ENCODE measurements around the gene ERGIC3.
"Not testable (repeated sequence)": the region's sequence is repeated elsewhere in the genome, so short reads cannot be mapped to it uniquely, and the experiment has no call there.

ERGIC3 gene

DNA sequence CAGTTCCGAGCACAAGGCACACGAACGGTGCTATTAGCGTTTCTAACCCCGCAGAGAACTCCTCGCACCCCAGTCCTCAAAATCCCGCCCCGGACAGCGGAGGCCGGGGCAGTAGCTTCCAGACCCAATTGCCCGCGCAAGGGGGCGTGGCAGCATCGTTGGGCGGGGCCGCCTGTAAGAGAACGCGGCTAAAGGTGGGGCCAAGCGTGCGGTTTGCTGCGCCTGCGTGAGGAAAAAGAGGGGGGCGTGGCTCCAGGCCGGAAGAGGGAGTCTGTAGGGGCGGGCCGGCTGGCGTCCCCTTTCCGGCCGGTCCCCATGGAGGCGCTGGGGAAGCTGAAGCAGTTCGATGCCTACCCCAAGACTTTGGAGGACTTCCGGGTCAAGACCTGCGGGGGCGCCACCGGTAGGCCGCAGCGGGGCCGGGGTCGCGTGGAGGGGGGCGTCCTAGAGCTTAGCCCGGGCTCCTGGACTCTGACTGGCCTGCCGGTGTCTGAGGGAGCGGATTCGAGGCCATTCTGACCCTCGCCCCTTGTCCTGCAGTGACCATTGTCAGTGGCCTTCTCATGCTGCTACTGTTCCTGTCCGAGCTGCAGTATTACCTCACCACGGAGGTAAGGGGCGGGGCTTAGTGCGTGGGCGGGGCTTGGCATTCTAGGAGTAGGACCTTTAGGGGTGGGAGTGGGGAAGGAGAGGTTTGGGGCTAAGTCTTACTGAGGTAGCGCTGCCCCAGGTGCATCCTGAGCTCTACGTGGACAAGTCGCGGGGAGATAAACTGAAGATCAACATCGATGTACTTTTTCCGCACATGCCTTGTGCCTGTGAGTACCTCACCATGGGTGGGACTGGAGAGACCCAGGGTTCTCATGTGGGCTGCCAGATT lies at the start of gene ERGIC3:
Gene ERGIC3 (plus strand): TSS at position 296 of the 880 bp plus-strand sequence. CDS start 20 bp downstream, at position 316.
- peak; percentile 93 for DNase-seq (ENCODE audit: low read depth)

DNA sequence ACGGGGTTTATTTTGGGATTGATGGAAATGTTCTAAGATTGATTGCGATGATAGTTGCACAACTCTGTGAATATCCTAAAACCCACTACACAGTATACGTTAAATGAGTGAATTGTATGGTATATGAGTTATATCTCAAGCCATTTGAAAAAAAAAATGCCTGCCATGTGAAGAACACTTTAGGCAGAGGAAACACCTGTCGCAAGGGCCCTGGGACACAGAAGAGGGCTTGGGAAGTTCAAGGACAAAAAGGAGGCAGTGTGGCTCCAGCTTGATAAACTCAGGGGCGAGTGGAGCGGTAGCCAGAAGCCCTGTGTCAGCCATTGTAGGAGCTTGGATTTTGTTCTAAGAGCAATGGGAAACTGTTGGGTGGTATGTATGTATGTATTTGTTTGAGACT lies 49.5 kb upstream of the ERGIC3 start:
- DNase-seq (ENCODE audit: low read depth), result no peak

DNA sequence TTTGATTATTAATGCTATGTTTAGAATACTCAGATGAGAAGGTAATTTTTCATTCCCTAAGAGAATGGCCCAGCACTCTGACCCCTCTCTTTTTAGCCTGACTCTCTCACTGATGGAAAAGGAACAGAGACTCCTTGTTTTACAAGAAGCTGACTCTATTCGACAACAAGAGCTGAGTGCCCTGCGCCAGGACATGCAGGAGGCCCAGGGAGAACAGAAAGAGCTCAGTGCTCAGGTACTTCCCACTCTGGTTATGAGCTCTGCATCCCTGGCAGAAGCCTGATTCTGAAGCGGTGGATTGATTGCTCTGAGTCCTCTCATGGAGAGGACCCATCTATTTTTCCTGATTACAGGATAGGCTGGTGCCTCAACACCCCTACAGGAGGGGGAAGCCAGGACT lies 45.4 kb upstream of the ERGIC3 start:
- no peak for DNase-seq (ENCODE audit: low read depth)

DNA sequence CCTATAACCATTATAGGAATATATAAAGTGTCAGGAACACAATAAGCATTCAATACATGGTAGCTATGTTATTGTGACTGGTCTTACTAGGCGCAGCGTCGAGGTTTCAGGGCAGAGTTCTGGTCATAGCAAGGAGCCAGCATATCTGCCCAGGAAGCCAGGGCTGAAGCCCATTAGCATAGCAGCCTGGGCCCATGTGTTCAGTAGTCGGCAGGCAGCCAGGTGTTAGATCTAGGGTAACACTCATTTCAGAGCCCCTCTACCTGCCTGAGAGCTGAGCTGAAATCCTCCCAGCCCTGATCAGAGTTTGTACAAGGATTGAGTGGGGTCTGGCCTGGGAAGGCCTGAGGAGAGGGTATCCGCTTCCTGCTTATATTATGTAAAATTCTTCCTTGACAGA lies 44.6 kb upstream of the ERGIC3 start:
- DNase-seq (ENCODE audit: low read depth), result no peak

DNA sequence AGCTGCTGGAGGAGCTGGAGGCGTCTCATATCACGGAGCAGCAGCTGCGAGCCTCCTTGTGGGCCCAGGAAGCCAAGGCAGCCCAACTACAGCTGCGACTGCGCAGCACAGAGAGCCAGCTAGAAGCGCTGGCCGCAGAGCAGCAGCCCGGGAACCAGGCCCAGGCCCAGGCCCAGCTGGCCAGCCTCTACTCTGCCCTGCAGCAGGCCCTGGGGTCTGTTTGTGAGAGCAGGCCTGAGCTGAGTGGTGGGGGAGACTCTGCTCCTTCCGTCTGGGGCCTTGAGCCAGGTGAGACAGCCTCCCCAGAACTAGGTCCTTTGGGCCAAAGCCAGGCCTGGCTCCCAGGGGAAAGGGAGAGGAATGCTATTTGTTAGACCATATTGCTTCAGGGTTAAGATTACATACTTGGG lies 44.1 kb upstream of the ERGIC3 start:
- no peak for DNase-seq (ENCODE audit: low read depth)

DNA sequence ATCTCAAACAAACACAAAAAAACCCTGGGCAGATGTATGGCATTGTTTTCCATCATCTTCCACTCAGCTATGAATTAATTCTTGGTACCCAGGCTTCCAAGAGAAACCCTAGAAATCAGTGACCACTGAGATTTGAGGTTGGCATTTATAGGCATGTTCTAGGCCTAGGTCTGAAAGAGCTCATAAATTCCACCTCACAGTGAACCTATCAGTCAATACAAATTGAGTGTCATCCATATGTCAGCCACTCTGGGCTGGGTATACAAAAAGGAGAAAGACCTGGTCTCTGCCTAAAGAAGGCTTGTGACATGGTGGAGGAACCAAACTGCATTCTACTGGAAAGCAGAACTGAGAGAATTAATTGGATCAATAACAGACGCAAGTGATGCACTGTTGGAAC lies 42.6 kb upstream of the ERGIC3 start:
- DNase-seq (ENCODE audit: low read depth), result no peak

DNA sequence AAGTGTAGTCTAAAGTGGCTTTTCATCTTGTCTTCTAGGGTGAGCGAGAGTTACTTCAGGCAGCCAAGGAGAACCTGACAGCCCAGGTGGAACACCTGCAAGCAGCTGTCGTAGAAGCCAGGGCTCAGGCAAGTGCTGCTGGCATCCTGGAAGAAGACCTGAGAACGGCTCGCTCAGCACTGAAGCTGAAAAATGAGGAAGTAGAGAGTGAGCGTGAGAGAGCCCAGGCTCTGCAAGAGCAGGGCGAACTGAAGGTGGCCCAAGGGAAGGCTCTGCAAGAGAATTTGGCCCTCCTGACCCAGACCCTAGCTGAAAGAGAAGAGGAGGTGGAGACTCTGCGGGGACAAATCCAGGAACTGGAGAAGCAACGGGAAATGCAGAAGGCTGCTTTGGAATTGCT lies 39.5 kb upstream of the ERGIC3 start:
- DNase-seq (ENCODE audit: low read depth), result no peak

DNA sequence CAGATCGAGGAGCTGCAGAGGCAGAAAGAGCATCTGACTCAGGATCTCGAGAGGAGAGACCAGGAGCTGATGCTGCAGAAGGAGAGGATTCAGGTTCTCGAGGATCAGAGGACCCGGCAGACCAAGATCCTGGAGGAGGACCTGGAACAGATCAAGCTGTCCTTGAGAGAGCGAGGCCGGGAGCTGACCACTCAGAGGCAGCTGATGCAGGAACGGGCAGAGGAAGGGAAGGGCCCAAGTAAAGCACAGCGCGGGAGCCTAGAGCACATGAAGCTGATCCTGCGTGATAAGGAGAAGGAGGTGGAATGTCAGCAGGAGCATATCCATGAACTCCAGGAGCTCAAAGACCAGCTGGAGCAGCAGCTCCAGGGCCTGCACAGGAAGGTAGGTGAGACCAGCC lies 38.6 kb upstream of the ERGIC3 start:
- DNase-seq (ENCODE audit: low read depth), result no peak

DNA sequence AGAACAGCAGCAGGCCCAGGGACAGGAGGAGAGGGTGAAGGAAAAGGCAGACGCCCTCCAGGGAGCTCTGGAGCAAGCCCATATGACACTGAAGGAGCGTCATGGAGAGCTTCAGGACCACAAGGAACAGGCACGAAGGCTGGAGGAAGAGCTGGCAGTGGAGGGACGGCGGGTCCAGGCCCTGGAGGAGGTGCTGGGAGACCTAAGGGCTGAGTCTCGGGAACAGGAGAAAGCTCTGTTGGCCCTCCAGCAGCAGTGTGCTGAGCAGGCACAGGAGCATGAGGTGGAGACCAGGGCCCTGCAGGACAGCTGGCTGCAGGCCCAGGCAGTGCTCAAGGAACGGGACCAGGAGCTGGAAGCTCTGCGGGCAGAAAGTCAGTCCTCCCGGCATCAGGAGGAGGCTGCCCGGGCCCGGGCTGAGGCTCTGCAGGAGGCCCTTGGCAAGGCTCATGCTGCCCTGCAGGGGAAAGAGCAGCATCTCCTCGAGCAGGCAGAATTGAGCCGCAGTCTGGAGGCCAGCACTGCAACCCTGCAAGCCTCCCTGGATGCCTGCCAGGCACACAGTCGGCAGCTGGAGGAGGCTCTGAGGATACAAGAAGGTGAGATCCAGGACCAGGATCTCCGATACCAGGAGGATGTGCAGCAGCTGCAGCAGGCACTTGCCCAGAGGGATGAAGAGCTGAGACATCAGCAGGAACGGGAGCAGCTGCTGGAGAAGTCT lies 37.9 kb upstream of the ERGIC3 start:
- no peak for DNase-seq (ENCODE audit: low read depth)

DNA sequence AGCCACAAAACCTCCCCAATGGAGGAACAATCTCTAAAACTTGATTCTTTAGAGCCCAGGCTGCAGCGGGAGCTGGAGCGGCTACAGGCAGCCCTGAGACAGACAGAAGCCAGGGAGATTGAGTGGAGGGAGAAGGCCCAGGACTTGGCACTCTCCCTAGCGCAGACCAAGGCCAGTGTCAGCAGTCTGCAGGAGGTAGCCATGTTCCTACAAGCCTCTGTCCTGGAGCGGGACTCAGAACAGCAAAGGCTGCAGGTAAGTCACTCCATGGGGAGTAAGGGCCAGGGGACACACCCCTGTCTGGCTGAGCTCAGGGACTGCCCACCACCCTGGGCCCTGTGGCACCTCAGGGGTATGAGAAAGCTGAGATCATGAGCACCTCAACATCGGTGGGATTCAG lies 37.1 kb upstream of the ERGIC3 start:
- no peak for DNase-seq (ENCODE audit: low read depth)

DNA sequence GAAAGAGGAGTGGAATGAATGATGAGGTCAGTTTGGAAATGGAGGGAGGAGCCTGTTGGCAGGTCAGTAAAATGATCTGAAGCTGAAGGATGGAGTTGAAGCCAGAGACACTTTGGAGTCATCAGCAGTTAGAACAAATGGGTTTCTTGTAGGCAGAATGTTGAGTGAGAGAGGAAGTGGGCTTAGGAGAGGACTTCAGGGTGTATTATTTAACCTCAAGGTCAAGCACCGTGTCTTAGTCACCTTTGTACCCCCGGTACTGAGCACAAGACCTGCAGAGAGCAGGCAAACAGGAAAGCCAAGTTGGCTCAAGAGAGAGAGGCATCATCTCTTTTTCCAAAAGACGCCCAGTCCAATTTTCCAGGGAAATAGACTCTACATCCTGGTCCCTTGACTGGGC lies 35.7 kb upstream of the ERGIC3 start:
- no peak for DNase-seq (ENCODE audit: low read depth)

DNA sequence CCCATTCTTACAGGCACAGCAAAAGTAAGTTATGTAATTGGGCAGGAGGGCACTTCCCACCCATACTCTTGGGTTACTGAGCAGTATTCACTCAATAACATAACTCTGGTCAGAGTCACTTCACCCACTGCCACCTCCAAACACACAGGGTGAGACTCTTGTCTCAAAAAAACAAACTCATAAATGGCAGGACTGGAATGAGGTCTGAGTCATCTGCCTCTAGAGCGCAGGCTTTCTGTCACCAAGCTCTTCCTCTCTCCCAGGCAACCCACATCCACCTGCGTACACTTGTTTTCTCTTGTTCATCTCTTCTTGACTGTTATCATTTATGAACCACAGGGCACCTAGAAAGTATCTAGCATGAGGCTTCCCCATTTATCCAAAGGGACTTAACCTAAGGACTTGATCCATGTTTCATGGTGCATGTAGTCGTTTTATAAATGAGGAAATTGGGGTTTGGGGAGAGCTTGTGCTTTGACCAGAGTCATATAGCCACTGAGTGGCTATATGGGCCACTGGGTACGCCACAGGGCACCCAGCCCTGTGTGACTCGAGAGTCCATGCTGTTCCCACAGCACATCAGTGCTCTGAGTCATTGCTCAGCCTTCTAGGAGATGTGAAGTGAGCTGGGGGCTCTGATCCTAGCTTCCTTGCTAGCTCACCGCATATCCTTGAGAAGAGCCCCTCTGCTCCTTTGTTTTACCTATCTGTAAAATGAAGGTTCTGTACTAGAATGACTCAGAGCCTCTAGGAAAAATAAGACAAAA lies 34.8 kb upstream of the ERGIC3 start:
- no peak for DNase-seq (ENCODE audit: low read depth)

DNA sequence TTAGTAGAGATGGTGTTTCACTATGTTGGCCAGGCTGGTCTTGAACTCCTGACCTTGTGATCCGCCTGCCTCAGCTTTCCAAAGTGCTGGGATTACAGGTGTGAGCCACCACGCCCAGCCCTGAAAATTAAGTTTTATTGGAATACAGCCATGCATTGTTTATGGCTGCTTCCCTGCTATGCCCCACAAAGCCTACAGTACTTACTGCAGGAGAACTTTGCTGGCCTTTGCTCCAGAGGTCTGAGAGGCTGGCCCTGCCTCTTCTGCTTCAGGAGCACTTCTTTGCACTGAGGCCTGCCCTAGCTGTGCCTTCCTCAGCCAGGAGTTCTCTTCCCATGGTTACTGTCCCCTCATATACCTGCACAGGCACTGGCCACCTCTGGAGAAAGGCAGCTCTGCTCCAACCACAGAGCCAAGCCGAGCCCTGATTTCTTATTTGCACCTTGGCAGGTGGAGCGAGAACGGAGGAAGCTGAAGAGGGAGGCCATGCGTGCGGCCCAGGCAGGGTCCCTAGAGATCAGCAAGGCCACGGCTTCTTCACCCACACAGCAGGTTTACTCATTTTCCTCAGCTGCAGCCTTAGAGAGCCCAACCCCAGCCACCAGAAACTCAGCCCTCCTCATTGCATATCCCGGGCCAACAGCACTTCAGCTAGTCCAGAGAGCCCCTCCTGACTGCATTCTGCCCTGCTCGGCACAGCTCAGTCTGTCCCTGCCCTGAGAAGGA lies 33.2 kb upstream of the ERGIC3 start:
- DNase-seq (ENCODE audit: low read depth), result no peak

DNA sequence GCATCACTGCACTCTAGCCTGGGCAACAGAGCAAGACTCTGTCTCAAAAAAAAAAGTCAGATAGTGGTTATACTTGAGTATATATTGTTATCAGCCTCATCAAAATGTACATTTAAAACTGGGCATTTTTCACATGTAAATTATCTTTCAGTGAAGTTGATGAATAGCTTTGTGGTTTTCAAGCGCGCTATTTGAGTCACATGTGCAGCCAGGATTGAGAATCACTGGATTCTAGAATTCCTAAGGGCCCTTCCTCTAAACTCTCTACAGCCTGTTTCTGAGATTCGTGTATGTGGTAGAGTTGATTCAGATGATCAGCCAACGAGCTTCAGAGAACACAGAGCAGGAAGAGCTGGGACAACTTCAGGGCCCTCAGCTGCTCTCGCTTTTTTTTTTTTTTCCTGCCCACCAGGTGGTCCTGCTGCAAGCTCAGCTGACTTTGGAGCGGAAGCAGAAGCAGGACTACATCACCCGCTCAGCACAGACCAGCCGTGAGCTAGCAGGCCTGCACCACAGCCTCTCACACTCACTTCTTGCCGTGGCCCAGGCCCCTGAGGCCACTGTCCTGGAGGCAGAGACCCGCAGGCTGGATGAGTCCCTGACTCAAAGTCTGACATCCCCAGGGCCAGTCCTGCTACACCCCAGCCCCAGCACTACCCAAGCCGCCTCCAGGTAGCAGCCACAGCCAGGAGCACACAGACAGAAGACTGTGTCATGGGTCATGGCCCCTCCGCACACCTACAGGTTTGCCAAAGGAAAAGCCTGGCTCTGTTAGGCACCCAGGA lies 30.7 kb upstream of the ERGIC3 start:
- no peak for DNase-seq (ENCODE audit: low read depth)

DNA sequence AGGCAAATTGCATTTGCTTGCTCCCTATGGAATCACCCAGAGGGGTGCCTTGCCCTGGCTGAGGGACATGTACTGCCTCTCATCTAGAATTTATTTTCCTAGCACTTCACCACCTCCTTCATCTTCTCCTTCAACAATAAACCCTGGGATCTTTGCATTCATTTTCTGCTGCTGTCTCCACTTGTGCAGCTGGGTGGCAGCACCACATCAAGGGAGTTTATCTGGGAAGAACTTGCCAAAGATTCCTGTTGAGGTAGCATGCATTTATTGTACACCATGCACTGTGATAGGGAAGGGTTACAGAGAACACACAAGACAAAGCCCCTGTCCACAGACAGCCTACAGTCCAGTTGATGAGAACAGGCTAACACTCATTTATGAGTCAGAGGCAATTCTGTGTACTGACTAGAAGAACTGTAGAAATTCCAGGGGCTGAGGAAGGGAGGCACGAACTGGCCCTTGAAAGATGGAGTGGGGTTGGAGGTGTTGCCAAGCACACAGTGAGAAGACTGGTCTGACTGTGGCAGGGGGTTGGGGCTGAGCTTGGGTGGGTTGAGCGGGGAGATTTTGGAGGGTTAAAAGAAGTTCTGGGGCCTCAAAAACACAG lies 30.0 kb upstream of the ERGIC3 start:
- DNase-seq (ENCODE audit: low read depth), result no peak

DNA sequence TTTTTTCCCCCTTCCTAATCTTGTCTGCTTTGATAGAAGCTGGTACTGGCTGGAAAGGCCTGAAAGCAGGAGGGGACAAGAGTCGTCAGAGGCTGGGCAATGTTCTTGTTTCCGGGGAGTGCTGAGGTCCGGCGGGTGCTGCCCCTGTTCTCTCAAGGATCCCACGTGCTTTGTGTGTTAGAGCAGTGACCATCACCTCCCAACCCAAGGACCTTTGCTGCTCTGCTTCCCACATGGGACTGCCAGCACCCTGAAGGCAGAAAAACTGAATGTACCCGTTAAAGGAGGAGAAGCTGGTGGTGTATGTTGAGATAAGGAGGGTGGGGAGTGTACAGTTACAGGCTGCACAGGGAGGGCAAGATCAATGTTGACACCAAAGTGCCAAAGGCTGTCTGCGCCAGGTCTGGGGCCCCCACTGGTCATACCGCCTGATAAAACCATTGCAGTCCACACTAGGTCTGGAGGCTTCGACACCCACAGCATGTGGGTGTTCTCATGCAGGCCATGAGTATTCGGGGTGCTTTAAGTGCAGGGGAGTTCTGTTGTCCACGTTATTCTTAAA lies 27.4 kb upstream of the ERGIC3 start:
- DNase-seq (ENCODE audit: low read depth), result no peak

DNA sequence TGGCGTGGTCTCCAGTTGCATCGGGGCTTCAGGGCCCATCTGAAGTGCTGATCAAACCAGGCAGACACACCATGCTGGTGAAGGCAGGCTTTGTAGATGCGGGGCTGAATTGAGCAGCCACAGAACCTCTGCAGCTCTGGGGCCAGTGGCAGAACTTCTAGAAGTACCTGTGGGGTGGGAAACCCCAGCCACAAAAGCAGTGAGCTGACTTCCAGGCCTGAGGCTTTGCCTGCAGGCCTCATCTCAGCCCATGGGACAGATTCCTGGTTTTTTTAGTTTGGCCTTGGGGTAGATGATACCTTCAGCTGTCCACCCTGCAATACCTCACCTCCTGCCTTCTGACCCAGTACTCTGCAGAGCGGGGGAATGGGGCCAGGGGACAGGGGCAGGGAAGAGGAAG lies 26.5 kb upstream of the ERGIC3 start:
- no peak for DNase-seq (ENCODE audit: low read depth)

DNA sequence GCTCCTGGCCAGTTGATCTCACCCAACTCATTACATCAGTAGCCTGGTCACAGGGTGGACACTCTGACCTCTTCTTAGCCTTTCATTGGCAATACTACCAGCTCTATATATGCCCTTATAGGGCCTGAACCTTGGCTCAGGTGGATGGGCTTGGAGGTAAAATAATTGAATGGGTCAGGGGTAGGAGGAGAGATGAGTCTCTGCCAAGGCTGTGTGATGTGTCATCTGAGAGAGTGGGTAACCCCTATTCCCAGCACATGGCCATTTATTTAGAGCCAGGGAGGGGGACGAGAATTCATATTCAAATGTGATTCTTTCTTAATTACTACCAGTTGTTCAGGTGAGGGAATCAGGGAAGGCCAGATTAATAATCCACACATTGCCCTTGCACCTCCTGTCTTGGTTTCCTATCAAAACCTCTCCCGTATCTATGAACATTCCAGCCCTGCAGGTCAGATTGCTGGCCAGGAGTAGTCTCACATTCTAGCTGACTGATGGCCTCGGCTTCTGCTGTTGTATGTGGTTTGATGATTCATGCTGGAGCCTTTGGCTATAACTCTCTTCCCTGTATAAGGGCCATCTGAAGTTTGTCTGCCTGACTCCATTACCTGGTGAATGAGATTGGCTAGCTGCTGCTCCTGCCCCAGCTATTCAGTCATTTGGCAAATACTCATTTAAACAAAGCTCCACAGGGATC lies 25.8 kb upstream of the ERGIC3 start:
- DNase-seq (ENCODE audit: low read depth), result no peak

DNA sequence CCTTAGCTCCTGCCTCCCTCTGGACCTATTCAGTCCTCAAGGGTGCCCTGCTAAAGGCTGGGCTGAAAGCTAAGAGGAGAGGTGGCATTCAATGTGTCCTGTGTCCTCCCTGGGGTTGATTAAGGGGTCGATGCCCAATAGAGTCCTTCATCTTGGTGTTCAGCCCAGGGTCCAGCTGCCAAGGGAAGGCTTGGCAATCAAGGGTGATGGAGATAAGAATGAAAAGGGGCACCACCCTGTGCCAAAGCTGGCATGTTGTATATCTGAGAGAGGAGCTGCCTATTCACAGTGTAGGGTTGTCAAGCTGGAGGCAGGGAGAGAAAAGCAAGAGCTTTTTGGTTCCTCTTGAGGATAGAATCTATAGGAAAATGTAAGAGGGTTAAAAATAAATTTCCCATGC lies 24.8 kb upstream of the ERGIC3 start:
- DNase-seq (ENCODE audit: low read depth), result no peak

DNA sequence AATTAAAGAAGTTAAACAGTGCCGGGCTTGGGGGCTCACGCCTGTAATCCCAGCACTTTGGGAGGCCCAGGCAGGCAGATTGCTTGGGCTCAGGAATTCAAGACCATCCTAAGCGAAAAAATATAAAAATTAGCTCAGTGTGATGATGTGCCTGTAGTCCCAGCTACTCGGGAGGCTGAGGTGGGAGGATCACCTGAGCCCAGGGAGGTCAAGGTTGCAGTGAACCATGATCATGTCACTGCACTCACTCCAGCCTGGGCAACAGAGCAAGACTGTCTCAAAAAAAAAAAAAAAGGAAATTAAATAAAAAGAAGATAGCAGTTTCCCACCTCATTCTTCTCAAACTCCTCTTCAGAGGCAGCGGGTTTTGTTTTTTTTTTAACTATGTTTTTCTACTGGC lies 24.1 kb upstream of the ERGIC3 start:
- not testable (repeated sequence) for DNase-seq (ENCODE audit: low read depth)
